DND-41 (cell line): ENCODE results near the gene MEOX2.

Experiments
- ATAC-seq: fragments of 200-7000 bp; cut with Tn5 transposase; 3 replicates; pipeline ENCODE4 v1.9.1; 2021; ENCODE audit warnings: low read depth; ENCODE audit not compliant: insufficient read depth
- DNase-seq: peaks from one replicate; pipeline ENCODE4 v3.0.0-alpha.2; 2020
- H2AFZ ChIP-seq: 2 replicates; pipeline ENCODE4 v1.6.0; 2012; ENCODE audit warnings: low read depth, low read length
- H3K27ac ChIP-seq: 2 replicates; pipeline ENCODE4 v1.5.1; 2012; ENCODE audit warnings: low read length, inconsistent platforms
- H3K27me3 ChIP-seq: fragments of 200-600 bp; sonication (generic); 2 replicates; pipeline ENCODE4 v1.6.0; 2012; ENCODE audit warnings: low read length, mild to moderate bottlenecking, inconsistent platforms; ENCODE audit not compliant: insufficient read depth, poor library complexity
- H3K36me3 ChIP-seq: 2 replicates; pipeline ENCODE4 v1.5.1; 2012; ENCODE audit warnings: low read length, inconsistent platforms; ENCODE audit not compliant: insufficient read depth
- H3K4me1 ChIP-seq: 2 replicates; pipeline ENCODE4 v1.5.1; 2012; ENCODE audit warnings: mild to moderate bottlenecking, low read length; ENCODE audit not compliant: insufficient read depth
- H3K4me2 ChIP-seq: 2 replicates; pipeline ENCODE4 v1.6.0; 2012; ENCODE audit warnings: mild to moderate bottlenecking, moderate library complexity, low read length, inconsistent platforms; ENCODE audit not compliant: insufficient read depth
- H3K4me3 ChIP-seq, 2 experiments: fragments of 200-600 bp in 1 of 2; shearing (Covaris generic) in 1 of 2; 2 replicates each; pipeline ENCODE4 v1.5.1; 2012 to 2016; ENCODE audit warnings: inconsistent platforms in 2 of 2, low read length in 2 of 2, mild to moderate bottlenecking in 2 of 2, low read depth in 1 of 2, moderate library complexity in 1 of 2
- H3K79me2 ChIP-seq: 2 replicates; pipeline ENCODE4 v1.6.0; 2012; ENCODE audit warnings: low read length, inconsistent platforms; ENCODE audit not compliant: insufficient read depth
- H3K9ac ChIP-seq: 2 replicates; pipeline ENCODE4 v1.6.0; 2012; ENCODE audit warnings: low read depth, mild to moderate bottlenecking, inconsistent platforms, low read length, moderate library complexity
- H3K9me3 ChIP-seq: 2 replicates; pipeline ENCODE4 v1.5.1; 2012; ENCODE audit warnings: low read length, moderate library complexity, mild to moderate bottlenecking, inconsistent platforms; ENCODE audit not compliant: insufficient read depth, severe bottlenecking
- H4K20me1 ChIP-seq: 2 replicates; pipeline ENCODE4 v1.6.0; 2012; ENCODE audit warnings: low read length; ENCODE audit not compliant: insufficient read depth
- EZH2 ChIP-seq: IDR thresholded peaks from 3 replicates; pipeline ENCODE4 v1.6.1; 2012; ENCODE audit warnings: borderline replicate concordance, low read depth, mild to moderate bottlenecking, moderate library complexity, low read length, inconsistent platforms; ENCODE audit not compliant: severe bottlenecking
- TF ChIP-seq, protein P1 (sequence below): IDR thresholded peaks from 2 replicates; pipeline ENCODE4 v1.5.1; 2012; ENCODE audit warnings: borderline replicate concordance, low read length, moderate library complexity, mild to moderate bottlenecking; ENCODE audit not compliant: poor library complexity, severe bottlenecking; ENCODE audit errors: extremely low read depth

The MEOX2 gene

DNA sequence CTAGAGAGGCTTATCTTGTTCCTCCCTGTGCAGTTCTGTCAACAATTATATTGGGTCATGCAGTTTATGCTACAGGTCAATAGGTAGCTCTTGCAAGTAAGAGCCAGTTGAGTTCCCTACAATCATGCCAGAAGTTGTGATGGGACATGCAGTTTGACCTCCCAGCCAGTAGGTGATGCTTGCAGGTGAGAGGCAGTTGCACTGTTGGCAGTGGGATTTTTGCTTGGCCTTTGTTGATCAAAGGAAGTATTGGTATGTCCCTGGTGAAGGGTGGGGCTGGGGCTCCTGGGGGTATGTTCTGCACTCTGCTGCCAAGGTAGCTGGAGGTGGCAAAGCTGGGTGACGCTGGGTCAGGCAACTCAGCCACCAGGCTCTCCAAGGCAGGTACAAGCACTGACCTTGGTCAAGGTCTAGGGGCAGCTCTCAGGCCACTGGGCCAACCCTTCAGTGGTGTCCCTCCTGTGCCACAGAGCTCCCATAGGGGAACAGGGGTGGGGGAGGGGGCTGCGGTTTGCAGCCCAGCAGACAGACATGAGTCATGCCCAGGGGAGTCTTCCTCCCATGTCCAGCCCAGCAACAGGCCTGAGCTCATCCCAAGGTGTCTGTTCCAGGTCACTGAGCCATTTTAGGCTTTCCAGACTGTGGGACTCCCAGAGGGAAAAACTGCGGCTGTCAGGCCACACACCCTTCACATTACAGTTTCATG, 43.3 kb downstream of the MEOX2 start:
- Histone ChIP-seq H3K79me2 (no peaks in the 10 kb centered on the region), H3K9me3 (peaks cover 4% of the 10 kb centered on the region)
- no peak for ATAC-seq

DNA sequence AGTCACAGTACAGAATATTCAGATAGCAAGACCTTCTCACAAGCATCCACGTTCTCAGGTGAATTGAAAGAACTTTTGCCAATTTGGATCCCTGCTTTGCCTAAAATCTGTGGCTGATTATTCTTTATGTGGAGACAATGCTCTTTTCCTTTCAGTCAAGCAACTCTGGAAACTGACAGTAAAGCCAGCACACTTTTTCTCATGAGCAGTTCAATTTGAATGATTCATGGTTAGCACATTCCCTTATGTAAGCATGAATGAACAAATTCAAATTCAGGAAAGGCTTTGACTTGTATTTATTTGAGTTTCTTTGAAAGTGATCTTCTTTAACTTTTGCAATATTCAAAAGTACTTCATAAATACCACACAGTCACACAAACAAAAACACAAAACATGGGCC, 57.6 kb downstream of the MEOX2 start:
- H3K36me3 ChIP-seq = no peaks in the 10 kb centered on the region
- H3K79me2 ChIP-seq = no peaks in the 10 kb centered on the region
- no peaks in the 10 kb centered on the region for H3K27me3 ChIP-seq
- no peak overlapping the region for H2AFZ ChIP-seq
- H3K4me1 ChIP-seq = no peaks in the 10 kb centered on the region
- no peak for TF ChIP-seq EZH2
- TF ChIP-seq, protein P1, sequence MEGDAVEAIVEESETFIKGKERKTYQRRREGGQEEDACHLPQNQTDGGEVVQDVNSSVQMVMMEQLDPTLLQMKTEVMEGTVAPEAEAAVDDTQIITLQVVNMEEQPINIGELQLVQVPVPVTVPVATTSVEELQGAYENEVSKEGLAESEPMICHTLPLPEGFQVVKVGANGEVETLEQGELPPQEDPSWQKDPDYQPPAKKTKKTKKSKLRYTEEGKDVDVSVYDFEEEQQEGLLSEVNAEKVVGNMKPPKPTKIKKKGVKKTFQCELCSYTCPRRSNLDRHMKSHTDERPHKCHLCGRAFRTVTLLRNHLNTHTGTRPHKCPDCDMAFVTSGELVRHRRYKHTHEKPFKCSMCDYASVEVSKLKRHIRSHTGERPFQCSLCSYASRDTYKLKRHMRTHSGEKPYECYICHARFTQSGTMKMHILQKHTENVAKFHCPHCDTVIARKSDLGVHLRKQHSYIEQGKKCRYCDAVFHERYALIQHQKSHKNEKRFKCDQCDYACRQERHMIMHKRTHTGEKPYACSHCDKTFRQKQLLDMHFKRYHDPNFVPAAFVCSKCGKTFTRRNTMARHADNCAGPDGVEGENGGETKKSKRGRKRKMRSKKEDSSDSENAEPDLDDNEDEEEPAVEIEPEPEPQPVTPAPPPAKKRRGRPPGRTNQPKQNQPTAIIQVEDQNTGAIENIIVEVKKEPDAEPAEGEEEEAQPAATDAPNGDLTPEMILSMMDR = no peak
- no peak overlapping the region for H3K4me2 ChIP-seq
- no peak overlapping the region for H3K27ac ChIP-seq
- no peak for ATAC-seq
- H3K4me3 ChIP-seq = no peak overlapping the region
- no peak for DNase-seq
- H4K20me1 ChIP-seq = no peaks in the 10 kb centered on the region
- no peak overlapping the region for H3K9ac ChIP-seq
- H3K9me3 ChIP-seq = no peaks in the 10 kb centered on the region

More for the DNA sequence above, 43.3 kb downstream of the MEOX2 start:
- DNase-seq = no peak
- no peaks in the 10 kb centered on the region for H4K20me1 ChIP-seq
- no peak overlapping the region for H3K27ac ChIP-seq
- no peak overlapping the region for H3K4me2 ChIP-seq
- no peak overlapping the region for H3K9ac ChIP-seq
- TF ChIP-seq, protein P1 = no peak
- TF ChIP-seq EZH2 = no peak
- no peaks in the 10 kb centered on the region for H3K27me3 ChIP-seq
- H3K36me3 ChIP-seq = no peaks in the 10 kb centered on the region
- no peak overlapping the region for H2AFZ ChIP-seq
- H3K4me1 ChIP-seq = no peaks in the 10 kb centered on the region
- H3K4me3 ChIP-seq = no peak overlapping the region

DNA sequence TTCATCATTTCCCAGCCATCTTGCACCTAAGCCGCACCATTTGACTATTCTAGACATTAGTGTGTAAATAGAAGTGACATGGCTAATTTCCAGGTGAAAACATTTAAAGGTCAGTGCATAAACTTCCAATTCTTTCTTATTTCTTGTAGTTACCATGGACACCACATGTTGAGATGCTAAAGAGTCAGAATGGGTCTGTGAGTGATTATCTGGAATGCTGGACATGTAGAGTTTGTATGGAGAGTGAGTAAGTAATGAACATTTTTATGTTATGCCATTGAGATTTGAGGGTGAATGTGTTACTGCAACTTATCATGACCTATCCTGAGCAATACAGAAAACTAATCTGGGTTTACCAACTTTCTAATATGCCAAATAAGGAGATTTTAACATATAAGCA, 60.4 kb downstream of the MEOX2 start:
- Histone ChIP-seq H3K4me3 (no peak overlapping the region), H3K9ac (no peak overlapping the region), H3K27me3 (no peaks in the 10 kb centered on the region), H3K36me3 (no peaks in the 10 kb centered on the region), H3K27ac (no peak overlapping the region), H3K79me2 (no peaks in the 10 kb centered on the region), H3K9me3 (no peaks in the 10 kb centered on the region), H3K4me1 (no peaks in the 10 kb centered on the region), H2AFZ (no peak overlapping the region), H4K20me1 (no peaks in the 10 kb centered on the region), H3K4me2 (no peak overlapping the region)
- TF ChIP-seq, protein P1 = no peak
- no peak for TF ChIP-seq EZH2
- no peak for ATAC-seq
- DNase-seq = no peak

DNA sequence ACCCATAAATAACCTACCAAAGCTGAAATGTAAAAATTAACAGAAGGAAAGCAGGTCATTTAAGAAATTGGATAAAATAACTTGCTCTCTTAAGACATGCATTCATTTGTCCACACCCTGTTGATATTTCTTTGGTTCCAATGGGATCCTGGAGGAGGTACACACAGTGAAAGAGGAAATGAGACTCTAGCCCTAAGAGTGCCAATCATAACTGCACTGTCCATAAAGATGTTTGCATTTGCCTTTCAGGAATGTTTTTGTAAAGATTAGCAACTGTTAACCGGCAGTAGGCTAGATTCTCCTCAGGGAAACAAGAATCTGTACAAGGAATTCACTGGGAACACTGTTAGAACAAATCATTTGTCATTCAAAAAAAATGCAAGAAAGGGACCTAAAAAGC, 61.0 kb downstream of the MEOX2 start:
- Histone ChIP-seq H4K20me1 (no peaks in the 10 kb centered on the region), H2AFZ (no peak overlapping the region), H3K27ac (no peak overlapping the region), H3K79me2 (no peaks in the 10 kb centered on the region), H3K4me3 (no peak overlapping the region), H3K4me1 (no peaks in the 10 kb centered on the region), H3K27me3 (no peaks in the 10 kb centered on the region), H3K4me2 (no peak overlapping the region), H3K9ac (no peak overlapping the region), H3K9me3 (no peaks in the 10 kb centered on the region), H3K36me3 (no peaks in the 10 kb centered on the region)
- ATAC-seq (no peak), DNase-seq (no peak)
- TF ChIP-seq EZH2 = no peak
- TF ChIP-seq, protein P1 = no peak
